WTC11 (cell line): Measurements from ENCODE around the gene RTKN2. TPM values are rescaled to one million over a fixed set of nuclear protein-coding genes. Genes with fewer than 3 reads are reported as not detected.

Experiments
- ATAC-seq: fragments of 200-7000 bp; cut with Tn5 transposase; 2 replicates; pipeline ENCODE4 v1.10.0; 2021; ENCODE audit warnings: mild to moderate bottlenecking, moderate library complexity
- CTCF ChIA-PET: fragments of 300-600 bp; sonication (Branson Sonifier 250); formaldehyde crosslinking; loops from one replicate; lab custom pipeline; 2021; ENCODE audit warnings: antibody characterized with exemption; lab: Charles Lee
- POLR2A ChIA-PET: fragments of 350-600 bp; sonication (Branson Sonifier 250); formaldehyde crosslinking; loops from one replicate; lab custom pipeline; 2021; ENCODE audit warnings: antibody characterized with exemption; lab: Charles Lee
- DNase-seq: peaks from one replicate; pipeline ENCODE4 v3.0.0; 2021; ENCODE audit warnings: low spot score
- H3K27ac Mint-ChIP-seq: 2 replicates; pipeline ENCODE4 v1.8.0; 2021; ENCODE audit warnings: mixed read lengths
- H3K27me3 Mint-ChIP-seq: 2 replicates; pipeline ENCODE4 v1.8.0; 2021; ENCODE audit warnings: low read depth, mild to moderate bottlenecking, moderate library complexity, mixed read lengths
- H3K36me3 Mint-ChIP-seq: 2 replicates; pipeline ENCODE4 v1.8.0; 2021; ENCODE audit warnings: mixed read lengths
- H3K4me1 Mint-ChIP-seq: 2 replicates; pipeline ENCODE4 v1.8.0; 2022; ENCODE audit warnings: mixed read lengths
- H3K4me3 Mint-ChIP-seq: 2 replicates; pipeline ENCODE4 v1.8.0; 2021; ENCODE audit warnings: mild to moderate bottlenecking, moderate library complexity, mixed read lengths
- H3K9me3 Mint-ChIP-seq: 2 replicates; pipeline ENCODE4 v1.8.0; 2021; ENCODE audit warnings: mixed read lengths
- CDX4 ChIP-seq: fragments of 250-450 bp; sonication (Bioruptor Pico); IDR thresholded peaks from 2 replicates; pipeline ENCODE4 v1.9.0; 2021; ENCODE audit warnings: moderate library complexity, mild to moderate bottlenecking, inconsistent platforms, borderline replicate concordance
- CREB1 ChIP-seq: sonication (generic); formaldehyde crosslinking; IDR thresholded peaks from 2 replicates; pipeline ENCODE4 v1.8.0; 2023; ENCODE audit warnings: mild to moderate bottlenecking, missing genetic modification reagents
- ETV6 ChIP-seq: sonication (generic); formaldehyde crosslinking; IDR thresholded peaks from 2 replicates; pipeline ENCODE4 v1.8.1; 2022; ENCODE audit warnings: mild to moderate bottlenecking, missing genetic modification reagents
- FOXJ3 ChIP-seq: sonication (generic); formaldehyde crosslinking; IDR thresholded peaks from 2 replicates; pipeline ENCODE4 v1.9.0; 2021; ENCODE audit warnings: missing genetic modification reagents, mild to moderate bottlenecking, borderline replicate concordance
- FOXK1 ChIP-seq: sonication (generic); formaldehyde crosslinking; IDR thresholded peaks from 2 replicates; pipeline ENCODE4 v1.8.0; 2022; ENCODE audit warnings: mild to moderate bottlenecking, moderate library complexity, missing genetic modification reagents
- GABPB1 ChIP-seq: sonication (generic); formaldehyde crosslinking; IDR thresholded peaks from 2 replicates; pipeline ENCODE4 v1.8.1; 2023; ENCODE audit warnings: mild to moderate bottlenecking, missing genetic modification reagents
- GTF2I ChIP-seq: fragments of 250-450 bp; sonication (Bioruptor Pico); conservative IDR thresholded peaks from 2 replicates; pipeline ENCODE4 v1.4.0; 2021; ENCODE audit warnings: mild to moderate bottlenecking
- HMGA2 ChIP-seq: fragments of 250-450 bp; sonication (Bioruptor Pico); IDR thresholded peaks from 2 replicates; pipeline ENCODE4 v1.4.0; 2021; ENCODE audit warnings: mild to moderate bottlenecking, moderate library complexity
- JAZF1 ChIP-seq: fragments of 250-450 bp; sonication (Bioruptor Pico); IDR thresholded peaks from 2 replicates; pipeline ENCODE4 v1.9.0; 2021; ENCODE audit warnings: moderate library complexity, mild to moderate bottlenecking, inconsistent platforms
- MYBL2 ChIP-seq: sonication (generic); formaldehyde crosslinking; IDR thresholded peaks from 2 replicates; pipeline ENCODE4 v1.8.1; 2023; ENCODE audit warnings: mild to moderate bottlenecking, moderate library complexity, missing genetic modification reagents
- NFE2L1 ChIP-seq: sonication (generic); formaldehyde crosslinking; IDR thresholded peaks from 2 replicates; pipeline ENCODE4 v1.8.1; 2023; ENCODE audit warnings: missing genetic modification reagents
- NR3C1 ChIP-seq: sonication (generic); formaldehyde crosslinking; conservative IDR thresholded peaks from 2 replicates; pipeline ENCODE4 v1.8.1; 2023; ENCODE audit warnings: low read depth, mild to moderate bottlenecking, missing genetic modification reagents
- TP53 ChIP-seq: sonication (generic); formaldehyde crosslinking; IDR thresholded peaks from 2 replicates; pipeline ENCODE4 v1.8.1; 2023; ENCODE audit warnings: mild to moderate bottlenecking, missing genetic modification reagents
- ZBTB43 ChIP-seq: sonication (generic); formaldehyde crosslinking; IDR thresholded peaks from 2 replicates; pipeline ENCODE4 v1.8.1; 2023; ENCODE audit warnings: mild to moderate bottlenecking, missing genetic modification reagents
- ZNF138 ChIP-seq: sonication (generic); formaldehyde crosslinking; conservative IDR thresholded peaks from 2 replicates; pipeline ENCODE4 v1.8.1; 2022; ENCODE audit warnings: mild to moderate bottlenecking, moderate library complexity, missing genetic modification reagents
- ZNF232 ChIP-seq: sonication (generic); formaldehyde crosslinking; IDR thresholded peaks from 2 replicates; pipeline ENCODE4 v1.8.0; 2022; ENCODE audit warnings: mild to moderate bottlenecking, missing genetic modification reagents
- ZNF671 ChIP-seq: fragments of 250-450 bp; sonication (Bioruptor Pico); IDR thresholded peaks from 2 replicates; pipeline ENCODE4 v1.8.0; 2021; ENCODE audit warnings: mild to moderate bottlenecking
- total RNA-seq: library from RNA; stranded (reverse); gene quantifications from 3 replicates; pipeline ENCODE4 v1.2.3, GENCODE V29; 2021
- TF ChIP-seq, protein P1 (sequence below): sonication (generic); formaldehyde crosslinking; IDR thresholded peaks from 2 replicates; pipeline ENCODE4 v1.8.1; 2023; ENCODE audit warnings: mild to moderate bottlenecking, missing genetic modification reagents, borderline replicate concordance
- TF ChIP-seq, protein P2 (sequence below): sonication (generic); formaldehyde crosslinking; IDR thresholded peaks from 2 replicates; pipeline ENCODE4 v1.8.1; 2022; ENCODE audit warnings: mild to moderate bottlenecking, missing genetic modification reagents, moderate library complexity, borderline replicate concordance
- TF ChIP-seq, protein P3 (sequence below): sonication (generic); formaldehyde crosslinking; IDR thresholded peaks from 2 replicates; pipeline ENCODE4 v1.8.0; 2022; ENCODE audit warnings: mild to moderate bottlenecking, missing genetic modification reagents
- TF ChIP-seq, protein P4 (sequence below): fragments of 250-450 bp; sonication (Bioruptor Pico); conservative IDR thresholded peaks from 2 replicates; pipeline ENCODE4 v1.9.0; 2021; ENCODE audit warnings: mild to moderate bottlenecking

RTKN2 gene
- total RNA-seq, 1 experiment from 2014 or later = 20.5 TPM

- no peaks in the 10 kb centered on the region for H3K9me3 Mint-ChIP-seq
- H3K4me1 Mint-ChIP-seq = peaks cover 14% of the 10 kb centered on the region
- POLR2A ChIA-PET = no interaction called here
- H3K36me3 Mint-ChIP-seq = no peaks in the 10 kb centered on the region; the same call in 1 of the 2 replicates
- no peak for TF ChIP-seq CDX4 (CRISPR knock-in tag)
- no peak for TF ChIP-seq FOXJ3 (CRISPR knock-in tag)
- no peak for TF ChIP-seq ZNF232 (CRISPR knock-in tag)
- TF ChIP-seq, protein P1, sequence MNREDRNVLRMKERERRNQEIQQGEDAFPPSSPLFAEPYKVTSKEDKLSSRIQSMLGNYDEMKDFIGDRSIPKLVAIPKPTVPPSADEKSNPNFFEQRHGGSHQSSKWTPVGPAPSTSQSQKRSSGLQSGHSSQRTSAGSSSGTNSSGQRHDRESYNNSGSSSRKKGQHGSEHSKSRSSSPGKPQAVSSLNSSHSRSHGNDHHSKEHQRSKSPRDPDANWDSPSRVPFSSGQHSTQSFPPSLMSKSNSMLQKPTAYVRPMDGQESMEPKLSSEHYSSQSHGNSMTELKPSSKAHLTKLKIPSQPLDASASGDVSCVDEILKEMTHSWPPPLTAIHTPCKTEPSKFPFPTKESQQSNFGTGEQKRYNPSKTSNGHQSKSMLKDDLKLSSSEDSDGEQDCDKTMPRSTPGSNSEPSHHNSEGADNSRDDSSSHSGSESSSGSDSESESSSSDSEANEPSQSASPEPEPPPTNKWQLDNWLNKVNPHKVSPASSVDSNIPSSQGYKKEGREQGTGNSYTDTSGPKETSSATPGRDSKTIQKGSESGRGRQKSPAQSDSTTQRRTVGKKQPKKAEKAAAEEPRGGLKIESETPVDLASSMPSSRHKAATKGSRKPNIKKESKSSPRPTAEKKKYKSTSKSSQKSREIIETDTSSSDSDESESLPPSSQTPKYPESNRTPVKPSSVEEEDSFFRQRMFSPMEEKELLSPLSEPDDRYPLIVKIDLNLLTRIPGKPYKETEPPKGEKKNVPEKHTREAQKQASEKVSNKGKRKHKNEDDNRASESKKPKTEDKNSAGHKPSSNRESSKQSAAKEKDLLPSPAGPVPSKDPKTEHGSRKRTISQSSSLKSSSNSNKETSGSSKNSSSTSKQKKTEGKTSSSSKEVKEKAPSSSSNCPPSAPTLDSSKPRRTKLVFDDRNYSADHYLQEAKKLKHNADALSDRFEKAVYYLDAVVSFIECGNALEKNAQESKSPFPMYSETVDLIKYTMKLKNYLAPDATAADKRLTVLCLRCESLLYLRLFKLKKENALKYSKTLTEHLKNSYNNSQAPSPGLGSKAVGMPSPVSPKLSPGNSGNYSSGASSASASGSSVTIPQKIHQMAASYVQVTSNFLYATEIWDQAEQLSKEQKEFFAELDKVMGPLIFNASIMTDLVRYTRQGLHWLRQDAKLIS (CRISPR knock-in tag) = no peak
- no peak for TF ChIP-seq FOXK1 (CRISPR knock-in tag)
- TF ChIP-seq, protein P2, sequence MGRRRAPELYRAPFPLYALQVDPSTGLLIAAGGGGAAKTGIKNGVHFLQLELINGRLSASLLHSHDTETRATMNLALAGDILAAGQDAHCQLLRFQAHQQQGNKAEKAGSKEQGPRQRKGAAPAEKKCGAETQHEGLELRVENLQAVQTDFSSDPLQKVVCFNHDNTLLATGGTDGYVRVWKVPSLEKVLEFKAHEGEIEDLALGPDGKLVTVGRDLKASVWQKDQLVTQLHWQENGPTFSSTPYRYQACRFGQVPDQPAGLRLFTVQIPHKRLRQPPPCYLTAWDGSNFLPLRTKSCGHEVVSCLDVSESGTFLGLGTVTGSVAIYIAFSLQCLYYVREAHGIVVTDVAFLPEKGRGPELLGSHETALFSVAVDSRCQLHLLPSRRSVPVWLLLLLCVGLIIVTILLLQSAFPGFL (CRISPR knock-in tag) = no peak
- TF ChIP-seq, all 79 proteins: peak for 0
- Mint-ChIP-seq H3K27me3 (no peaks in the 10 kb centered on the region), H3K27ac (peak overlapping the region; percentile 29), H3K4me3 (no peak overlapping the region)
- ATAC-seq (no peak), DNase-seq (no peak)
- CTCF ChIA-PET = interaction anchor here (1.3 kb wide), 1 partner anchor 195 kb away, joined by 5 read pairs; no protein-coding TSS in a partner anchor
Measured at GRCh38 chr10:62233356-62234076, 35.1 kb downstream of the RTKN2 start.

DNA sequence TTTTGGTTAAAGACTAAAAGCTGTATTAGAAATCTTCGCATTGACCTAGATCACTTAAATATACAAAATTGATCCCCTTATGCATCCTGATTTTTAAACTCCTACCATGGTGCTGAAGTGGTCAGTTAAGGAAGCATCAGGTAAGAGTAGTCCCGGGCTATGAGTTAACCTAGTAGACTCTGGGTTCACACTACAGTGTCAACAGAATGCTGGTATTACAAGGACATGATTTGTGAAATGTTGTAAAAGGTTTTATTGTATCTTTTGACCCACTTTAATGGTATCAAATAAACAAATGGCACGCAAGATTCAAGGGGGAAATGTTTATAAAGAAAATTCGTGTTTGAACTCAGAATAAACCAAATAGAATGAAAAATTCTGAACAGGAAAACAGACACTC is 36.8 kb downstream of the RTKN2 start:
- DNase-seq = no peak
- H3K4me1 Mint-ChIP-seq = peaks cover 2% of the 10 kb centered on the region
- ChIA-PET POLR2A (no interaction called here), CTCF (interaction anchor here (0.9 kb wide), 1 partner anchor 13 kb away, joined by 3 read pairs; no protein-coding TSS in a partner anchor)
- H3K9me3 Mint-ChIP-seq = no peaks in the 10 kb centered on the region
- H3K4me3 Mint-ChIP-seq = no peak overlapping the region
- TF ChIP-seq GABPB1 (CRISPR knock-in tag) (no peak), CREB1 (no peak), FOXK1 (CRISPR knock-in tag) (no peak), NR3C1 (CRISPR knock-in tag) (no peak), HMGA2 (no peak), TP53 (CRISPR knock-in tag) (no peak), ETV6 (no peak), JAZF1 (CRISPR knock-in tag) (no peak), ZBTB43 (CRISPR knock-in tag) (no peak), ZNF671 (CRISPR knock-in tag) (no peak), MYBL2 (CRISPR knock-in tag) (no peak), ZNF138 (no peak), NFE2L1 (CRISPR knock-in tag) (no peak), GTF2I (no peak)
- TF ChIP-seq, protein P3, sequence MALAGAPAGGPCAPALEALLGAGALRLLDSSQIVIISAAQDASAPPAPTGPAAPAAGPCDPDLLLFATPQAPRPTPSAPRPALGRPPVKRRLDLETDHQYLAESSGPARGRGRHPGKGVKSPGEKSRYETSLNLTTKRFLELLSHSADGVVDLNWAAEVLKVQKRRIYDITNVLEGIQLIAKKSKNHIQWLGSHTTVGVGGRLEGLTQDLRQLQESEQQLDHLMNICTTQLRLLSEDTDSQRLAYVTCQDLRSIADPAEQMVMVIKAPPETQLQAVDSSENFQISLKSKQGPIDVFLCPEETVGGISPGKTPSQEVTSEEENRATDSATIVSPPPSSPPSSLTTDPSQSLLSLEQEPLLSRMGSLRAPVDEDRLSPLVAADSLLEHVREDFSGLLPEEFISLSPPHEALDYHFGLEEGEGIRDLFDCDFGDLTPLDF (CRISPR knock-in tag) = no peak
- TF ChIP-seq, protein P4, sequence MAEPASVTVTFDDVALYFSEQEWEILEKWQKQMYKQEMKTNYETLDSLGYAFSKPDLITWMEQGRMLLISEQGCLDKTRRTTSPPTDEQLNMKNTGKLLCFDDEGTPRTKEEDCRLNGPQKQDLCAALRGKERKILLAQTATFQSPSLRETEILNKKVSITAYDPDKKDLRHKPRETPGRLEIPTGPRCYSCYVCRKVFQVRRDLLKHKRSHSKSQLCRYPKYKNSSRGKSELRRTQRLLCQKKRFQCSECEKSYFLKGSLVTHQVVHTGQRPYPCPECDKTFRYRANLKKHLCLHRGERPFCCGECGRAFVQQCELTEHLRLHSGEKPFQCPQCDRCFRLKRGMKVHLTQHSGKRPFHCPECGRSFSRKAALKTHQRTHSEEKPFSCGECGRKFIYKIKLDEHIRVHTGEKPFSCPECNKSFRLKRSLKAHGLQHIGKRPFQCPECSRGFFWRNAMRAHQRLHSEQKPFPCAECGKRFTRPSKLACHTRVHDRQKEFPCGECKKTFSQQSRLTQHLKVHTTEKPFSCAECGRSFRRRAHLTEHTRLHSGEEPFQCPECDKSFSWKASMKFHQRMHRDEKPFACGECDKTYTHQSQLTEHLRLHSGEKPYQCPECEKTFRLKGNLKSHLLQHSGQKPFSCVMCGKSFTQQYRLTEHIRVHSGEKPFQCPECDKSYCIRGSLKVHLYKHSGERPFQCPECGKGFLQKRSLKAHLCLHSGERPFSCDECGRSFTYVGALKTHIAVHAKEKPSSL (CRISPR knock-in tag) = no peak
- TF ChIP-seq, all 79 proteins: peak for 0
- no peaks in the 10 kb centered on the region; the same call in 1 of the 2 replicates for H3K36me3 Mint-ChIP-seq
- H3K27ac Mint-ChIP-seq = no peak overlapping the region
- no peaks in the 10 kb centered on the region for H3K27me3 Mint-ChIP-seq
- ATAC-seq = no peak
